Activated CD4-positive, alpha-beta T cell treated with anti-CD3 and anti-CD28 coated beads, Interleukin-2, amount 10 ng/mL, durations not matched to agents 7 days and 5 days (primary cell): ENCODE data around the gene OSBPL5. TPM values are rescaled to one million over a fixed set of nuclear protein-coding genes. Genes with fewer than 3 reads are reported as not detected.
A peak's percentile ranks its signal among the peaks of the same experiment; 100 is the strongest.
"Not testable (repeated sequence)": the region's sequence is repeated elsewhere in the genome, so short reads cannot be mapped to it uniquely, and the experiment has no call there.

Experiments
- CTCF ChIA-PET: fragments of 350-600 bp; sonication (Branson Sonifier 250); formaldehyde crosslinking; loops from one replicate; lab custom pipeline; 2021; ENCODE audit warnings: antibody characterized with exemption; lab: Charles Lee
- POLR2A ChIA-PET: fragments of 350-600 bp; sonication (Branson Sonifier 250); formaldehyde crosslinking; loops from one replicate; lab custom pipeline; 2021; ENCODE audit warnings: antibody characterized with exemption; lab: Charles Lee
- DNase-seq: peaks from one replicate; pipeline ENCODE4 v3.0.0-alpha.2; 2020
- H3K27ac Mint-ChIP-seq: one replicate; pipeline ENCODE4 v1.8.0; 2021; ENCODE audit warnings: mild to moderate bottlenecking, moderate library complexity, mixed read lengths
- H3K27me3 Mint-ChIP-seq: one replicate; pipeline ENCODE4 v1.8.0; 2021; ENCODE audit warnings: mixed read lengths
- H3K36me3 Mint-ChIP-seq: one replicate; pipeline ENCODE4 v1.8.0; 2021; ENCODE audit warnings: low read depth, mixed read lengths
- H3K4me1 Mint-ChIP-seq: one replicate; pipeline ENCODE4 v1.8.0; 2021; ENCODE audit warnings: mixed read lengths
- H3K4me3 Mint-ChIP-seq: one replicate; pipeline ENCODE4 v1.8.0; 2021; ENCODE audit warnings: mild to moderate bottlenecking, moderate library complexity, mixed read lengths
- H3K9me3 Mint-ChIP-seq: one replicate; pipeline ENCODE4 v1.8.0; 2021; ENCODE audit warnings: mixed read lengths
- total RNA-seq, 2 experiments: library from RNA; stranded (reverse); gene quantifications; one replicate each; pipeline ENCODE4 v1.2.3, GENCODE V29; 2021

Gene OSBPL5
- total RNA-seq, 2 experiments from 2014 or later: 9.6 to 12.0 TPM

GRCh38 chr11:3169255-3170043, 4.3 kb upstream of the OSBPL5 start:
- ChIA-PET POLR2A (no interaction called here), CTCF (interaction anchor here (1.5 kb wide), 1 partner anchor 11 kb away, joined by 4 read pairs; no protein-coding TSS in a partner anchor)
- Mint-ChIP-seq H3K27ac (no peak overlapping the region), H3K4me3 (peak overlapping the region; percentile 3), H3K4me1 (peaks cover 17% of the 10 kb centered on the region), H3K27me3 (peaks cover 23% of the 10 kb centered on the region), H3K36me3 (no peaks in the 10 kb centered on the region), H3K9me3 (no peaks in the 10 kb centered on the region)
- DNase-seq: no peak

GRCh38 chr11:3168742-3169254, 3.7 kb upstream of the OSBPL5 start:
- Mint-ChIP-seq H3K27me3 (peaks cover 26% of the 10 kb centered on the region), H3K4me1 (peaks cover 19% of the 10 kb centered on the region)
- H3K27ac Mint-ChIP-seq, H3K4me3 Mint-ChIP-seq, DNase-seq, H3K36me3 Mint-ChIP-seq, H3K9me3 Mint-ChIP-seq: not testable (repeated sequence)
- ChIA-PET CTCF (interaction anchor here (0.6 kb wide), 1 partner anchor 121 kb away, joined by 3 read pairs; no protein-coding TSS in a partner anchor), POLR2A (interaction anchor here (0.6 kb wide), 1 partner anchor 57 kb away, joined by 4 read pairs; no protein-coding TSS in a partner anchor)

GRCh38 chr11:3167143-3168119, 2.3 kb upstream of the OSBPL5 start:
- CTCF ChIA-PET: no interaction called here
- no peak for DNase-seq
- peaks cover 26% of the 10 kb centered on the region for H3K4me1 Mint-ChIP-seq
- no peaks in the 10 kb centered on the region for H3K9me3 Mint-ChIP-seq
- H3K36me3 Mint-ChIP-seq: no peaks in the 10 kb centered on the region
- POLR2A ChIA-PET: no interaction called here
- H3K27me3 Mint-ChIP-seq: peaks cover 29% of the 10 kb centered on the region
- no peak overlapping the region for H3K27ac Mint-ChIP-seq
- H3K4me3 Mint-ChIP-seq: no peak overlapping the region

- ChIA-PET POLR2A (no interaction called here), CTCF (no interaction called here)
- Mint-ChIP-seq H3K36me3 (no peaks in the 10 kb centered on the region), H3K27me3 (peaks cover 33% of the 10 kb centered on the region), H3K4me1 (peaks cover 24% of the 10 kb centered on the region), H3K4me3 (no peak overlapping the region), H3K9me3 (no peaks in the 10 kb centered on the region), H3K27ac (no peak overlapping the region)
- no peak for DNase-seq
Observed at GRCh38 chr11:3166268-3167142, 1.4 kb upstream of the OSBPL5 start.

- H3K27ac Mint-ChIP-seq: no peak overlapping the region
Observed at GRCh38 chr11:3165916-3166267, 782 bp upstream of the OSBPL5 start.

GRCh38 chr11:3164552-3165151, 458 bp downstream of the OSBPL5 start:
- Mint-ChIP-seq H3K4me1 (peaks cover 23% of the 10 kb centered on the region), H3K9me3 (no peaks in the 10 kb centered on the region), H3K36me3 (no peaks in the 10 kb centered on the region), H3K4me3 (peak overlapping the region; percentile 45), H3K27ac (no peak overlapping the region), H3K27me3 (peaks cover 39% of the 10 kb centered on the region)
- ChIA-PET CTCF (no interaction called here), POLR2A (no interaction called here)
- no peak for DNase-seq

More at GRCh38 chr11:3165916-3166267, 782 bp upstream of the OSBPL5 start:
- ChIA-PET CTCF (no interaction called here), POLR2A (no interaction called here)
- DNase-seq: no peak
- H3K36me3 Mint-ChIP-seq: no peaks in the 10 kb centered on the region
- peaks cover 37% of the 10 kb centered on the region for H3K27me3 Mint-ChIP-seq
- peak overlapping the region; percentile 75 for H3K4me3 Mint-ChIP-seq
- H3K4me1 Mint-ChIP-seq: peaks cover 26% of the 10 kb centered on the region
- no peaks in the 10 kb centered on the region for H3K9me3 Mint-ChIP-seq

- H3K27me3 Mint-ChIP-seq: peaks cover 37% of the 10 kb centered on the region
- no peak for DNase-seq
- peaks cover 18% of the 10 kb centered on the region for H3K4me1 Mint-ChIP-seq
- POLR2A ChIA-PET: no interaction called here
- CTCF ChIA-PET: no interaction called here
- no peaks in the 10 kb centered on the region for H3K9me3 Mint-ChIP-seq
- H3K27ac Mint-ChIP-seq: peak overlapping the region; percentile 60
- peak overlapping the region; percentile 68 for H3K4me3 Mint-ChIP-seq
- H3K36me3 Mint-ChIP-seq: no peaks in the 10 kb centered on the region
Observed at GRCh38 chr11:3164138-3164551, 965 bp downstream of the OSBPL5 start.

GRCh38 chr11:3163241-3163981, 1.7 kb downstream of the OSBPL5 start:
- peak overlapping the region; percentile 68 for H3K4me3 Mint-ChIP-seq
- POLR2A ChIA-PET: no interaction called here
- no peak for DNase-seq

GRCh38 chr11:3162410-3163240, 2.5 kb downstream of the OSBPL5 start:
- Mint-ChIP-seq H3K27ac (no peak overlapping the region), H3K9me3 (no peaks in the 10 kb centered on the region), H3K4me1 (peaks cover 15% of the 10 kb centered on the region), H3K27me3 (peaks cover 34% of the 10 kb centered on the region), H3K4me3 (no peak overlapping the region), H3K36me3 (no peaks in the 10 kb centered on the region)
- CTCF ChIA-PET: interaction anchor here (1.6 kb wide), 1 partner anchor 14 kb away, joined by 4 read pairs; no protein-coding TSS in a partner anchor
- no peak for DNase-seq
- POLR2A ChIA-PET: no interaction called here

More at GRCh38 chr11:3163241-3163981, 1.7 kb downstream of the OSBPL5 start:
- peak overlapping the region; percentile 60 for H3K27ac Mint-ChIP-seq
- H3K36me3 Mint-ChIP-seq: no peaks in the 10 kb centered on the region
- peaks cover 15% of the 10 kb centered on the region for H3K4me1 Mint-ChIP-seq
- H3K27me3 Mint-ChIP-seq: peaks cover 34% of the 10 kb centered on the region
- H3K9me3 Mint-ChIP-seq: no peaks in the 10 kb centered on the region
- CTCF ChIA-PET: no interaction called here

GRCh38 chr11:3161720-3162409, 3.2 kb downstream of the OSBPL5 start:
- Mint-ChIP-seq H3K4me1 (peaks cover 15% of the 10 kb centered on the region), H3K4me3 (no peak overlapping the region), H3K9me3 (no peaks in the 10 kb centered on the region), H3K36me3 (no peaks in the 10 kb centered on the region), H3K27me3 (peaks cover 32% of the 10 kb centered on the region), H3K27ac (no peak overlapping the region)
- POLR2A ChIA-PET: no interaction called here
- DNase-seq: no peak
- CTCF ChIA-PET: interaction anchor here (1.6 kb wide), 1 partner anchor 13 kb away, joined by 4 read pairs; no protein-coding TSS in a partner anchor
